IMR-90 (cell line): ENCODE results near the gene CATSPERB. TPM values are rescaled to one million over a fixed set of nuclear protein-coding genes. Genes with fewer than 3 reads are reported as not detected.
"Not testable (repeated sequence)": the region's sequence is repeated elsewhere in the genome, so short reads cannot be mapped to it uniquely, and the experiment has no call there.

ENCODE experiments used
- ATAC-seq: fragments of 200-7000 bp; cut with Tn5 transposase; 2 replicates; pipeline ENCODE4 v1.9.1; 2020; ENCODE audit warnings: low read depth, mild to moderate bottlenecking, moderate library complexity
- BruUV-seq: library from RNA; stranded (reverse); fragments of 400-500 nt; replicated peaks from 2 replicates; lab custom pipeline; 2021; lab: Mats Ljungman, UMichigan
- CTCF ChIA-PET: fragments of 300-600 bp; formaldehyde crosslinking; extraction: SDS; loops from one replicate; lab custom pipeline; 2021; ENCODE audit warnings: antibody characterized with exemption; lab: Yijun Ruan, JAX
- POLR2A ChIA-PET: fragments of 300-600 bp; sonication (Branson Sonifier 250); formaldehyde crosslinking; loops from one replicate; lab custom pipeline; 2022; ENCODE audit warnings: antibody characterized with exemption; ENCODE audit not compliant: unreplicated experiment; lab: Charles Lee
- DNase-seq: peaks from one replicate; pipeline ENCODE4 v3.0.0; 2013
- H2AFZ ChIP-seq: replicated peaks from 2 replicates; pipeline ENCODE3; 2013; ENCODE audit warnings: low read length, mild to moderate bottlenecking; ENCODE audit not compliant: poor library complexity
- H2AK5ac ChIP-seq: 2 replicates; pipeline ENCODE4 v1.6.1; 2013; ENCODE audit warnings: low read depth, low read length, inconsistent platforms
- H2AK9ac ChIP-seq: replicated peaks from 2 replicates; pipeline ENCODE3; 2013; ENCODE audit warnings: mild to moderate bottlenecking, low read depth, low read length, moderate library complexity; ENCODE audit not compliant: poor library complexity
- H2BK120ac ChIP-seq: 2 replicates; pipeline ENCODE4 v1.6.1; 2013; ENCODE audit warnings: low read depth, low read length, inconsistent platforms
- H2BK15ac ChIP-seq: 3 replicates; pipeline ENCODE4 v1.6.1; 2013; ENCODE audit warnings: low read depth, low read length, inconsistent platforms
- H2BK20ac ChIP-seq: 2 replicates; pipeline ENCODE4 v1.6.1; 2013; ENCODE audit warnings: low read depth, mild to moderate bottlenecking, inconsistent platforms, low read length, moderate library complexity
- H2BK5ac ChIP-seq: 2 replicates; pipeline ENCODE4 v1.6.1; 2013; ENCODE audit warnings: mild to moderate bottlenecking, low read depth, low read length, inconsistent platforms; ENCODE audit not compliant: poor library complexity, severe bottlenecking
- H3K14ac ChIP-seq: replicated peaks from 2 replicates; pipeline ENCODE4 v1.6.1; 2013; ENCODE audit warnings: low read depth, low read length, inconsistent platforms
- H3K18ac ChIP-seq: 2 replicates; pipeline ENCODE4 v1.6.1; 2013; ENCODE audit warnings: low read depth, low read length, control low read depth
- H3K23ac ChIP-seq: 2 replicates; pipeline ENCODE4 v1.6.1; 2013; ENCODE audit warnings: low read depth, low read length, inconsistent platforms
- H3K27ac ChIP-seq: 2 replicates; pipeline ENCODE4 v1.5.1; 2013; ENCODE audit warnings: mild to moderate bottlenecking, control low read depth, low read length; ENCODE audit not compliant: insufficient read depth
- H3K27me3 ChIP-seq: 2 replicates; pipeline ENCODE4 v1.6.1; 2013; ENCODE audit warnings: low read length; ENCODE audit not compliant: control insufficient read depth, insufficient read depth
- H3K36me3 ChIP-seq: 2 replicates; pipeline ENCODE4 v1.6.1; 2013; ENCODE audit warnings: low read length, mixed read lengths; ENCODE audit not compliant: control insufficient read depth, insufficient read depth
- H3K4ac ChIP-seq: 2 replicates; pipeline ENCODE4 v1.6.1; 2013; ENCODE audit warnings: low read depth, low read length, inconsistent platforms
- H3K4me1 ChIP-seq: 2 replicates; pipeline ENCODE4 v1.6.1; 2013; ENCODE audit warnings: low read length, mixed read lengths; ENCODE audit not compliant: control insufficient read depth, insufficient read depth
- H3K4me2 ChIP-seq: 2 replicates; pipeline ENCODE4 v1.6.1; 2013; ENCODE audit warnings: low read depth, mild to moderate bottlenecking, control low read depth, low read length, moderate library complexity
- H3K4me3 ChIP-seq: 2 replicates; pipeline ENCODE4 v1.5.1; 2013; ENCODE audit warnings: low read depth, mild to moderate bottlenecking, control low read depth, low read length, moderate library complexity; ENCODE audit not compliant: insufficient read depth
- H3K56ac ChIP-seq: 2 replicates; pipeline ENCODE4 v1.6.1; 2013; ENCODE audit warnings: low read length, inconsistent platforms; ENCODE audit not compliant: insufficient read depth; ENCODE audit errors: extremely low read depth
- H3K79me1 ChIP-seq, 2 experiments: 2 replicates each; pipeline ENCODE4 v1.6.1; 2013; ENCODE audit warnings: low read length in 2 of 2, inconsistent platforms in 1 of 2, low read depth in 1 of 2
- H3K9ac ChIP-seq: 2 replicates; pipeline ENCODE4 v1.6.1; 2013; ENCODE audit warnings: low read depth, low read length, control low read depth
- H3K9me1 ChIP-seq: 2 replicates; pipeline ENCODE4 v1.6.1; 2013; ENCODE audit warnings: low read length, inconsistent platforms; ENCODE audit not compliant: insufficient read depth
- H3K9me3 ChIP-seq: 2 replicates; pipeline ENCODE4 v1.6.1; 2013; ENCODE audit warnings: low read length; ENCODE audit not compliant: control insufficient read depth, insufficient read depth
- H4K20me1 ChIP-seq: 2 replicates; pipeline ENCODE4 v1.6.1; 2013; ENCODE audit warnings: low read length, inconsistent platforms; ENCODE audit not compliant: insufficient read depth
- H4K5ac ChIP-seq: 2 replicates; pipeline ENCODE4 v1.6.1; 2013; ENCODE audit warnings: mild to moderate bottlenecking, low read depth, low read length, control low read depth
- H4K8ac ChIP-seq, 2 experiments: 2 replicates each; pipeline ENCODE4 v1.6.1; 2013; ENCODE audit warnings: low read depth in 2 of 2, low read length in 2 of 2, control low read depth in 1 of 2, inconsistent platforms in 1 of 2
- H4K91ac ChIP-seq: 2 replicates; pipeline ENCODE4 v1.6.1; 2013; ENCODE audit warnings: low read depth, low read length, inconsistent platforms; ENCODE audit not compliant: insufficient read depth
- NFE2L2 ChIP-seq: fragments of 150-350 bp; IDR thresholded peaks from 2 replicates; pipeline ENCODE4 v1.6.1; 2016; ENCODE audit warnings: low read depth, mild to moderate bottlenecking, low read length
- WGBS, 2 experiments: methylation state at CpG; one replicate each; pipeline versions ENCODE4 v1.1.5 to v1.1.7; 2013; ENCODE audit warnings: missing lambda C conversion rate in 2 of 2; ENCODE audit not compliant: insufficient read length in 1 of 2; ENCODE audit errors: extremely low coverage in 2 of 2; 5-methylcytosine and 5-hydroxymethylcytosine counted together
- dilution Hi-C: fragments of 300-500 bp; cut with HindIII; formaldehyde crosslinking; loops from one replicate; pipeline ENCODE4 v1.14.3; 2018; ENCODE audit warnings: low sequenced_read_pairs; ENCODE audit not compliant: unreplicated experiment
- in situ Hi-C: fragments of 300-500 bp; cut with MboI; formaldehyde crosslinking; loops from 3 replicates; pipeline ENCODE4 v1.14.3; 2019; ENCODE audit warnings: low sequenced_read_pairs, inconsistent platforms, mixed read lengths
- intact Hi-C: fragments of 100-400 bp; cut with micrococcal nuclease; formaldehyde crosslinking; loops from 2 replicates; pipeline ENCODE4 v1.10.0; 2022
- polyA plus RNA-seq, 3 experiments: library from polyadenylated mRNA; depleted of rRNA; stranded (reverse); fragments of >200 nt; gene quantifications; 2 replicates each; pipeline ENCODE4 v1.2.3, GENCODE V29; 2012; ENCODE audit warnings: low replicate concordance in 1 of 3
- total RNA-seq: library from RNA; depleted of rRNA; stranded (reverse); fragments of >200 nt; gene quantifications from 2 replicates; pipeline ENCODE4 v1.2.3, GENCODE V29; 2012

Gene CATSPERB
- total and polyA plus RNA-seq, 2 of the 4 experiments (the other 2 are of a cell fraction) = not detected

- H3K4me2 ChIP-seq = no peak overlapping the region
- no peak overlapping the region for H3K4ac ChIP-seq
- H3K9ac ChIP-seq = no peak overlapping the region
- no peak overlapping the region for H3K14ac ChIP-seq
- no peaks in the 10 kb centered on the region for H3K9me1 ChIP-seq
- ATAC-seq (no peak), DNase-seq (no peak)
- no peak overlapping the region for H2AK5ac ChIP-seq
- H3K9me3 ChIP-seq = no peaks in the 10 kb centered on the region
- in situ Hi-C loops = no loop called here
- no peak overlapping the region for H2BK5ac ChIP-seq
- dilution Hi-C loops = no loop called here
- no peak for TF ChIP-seq NFE2L2
- H2BK120ac ChIP-seq = no peak overlapping the region
- H2BK15ac ChIP-seq = no peak overlapping the region
- no peak overlapping the region for H2AFZ ChIP-seq
- CTCF ChIA-PET = no interaction called here
- WGBS, 2 experiments = no CpG with 5 or more reads among the region's 1 CpG
- intact Hi-C loops = no loop called here
- H3K27me3 ChIP-seq = no peaks in the 10 kb centered on the region
- no peak overlapping the region for H3K27ac ChIP-seq
- H4K20me1 ChIP-seq = no peaks in the 10 kb centered on the region
- H3K18ac ChIP-seq = no peak overlapping the region
- no peak overlapping the region for H4K91ac ChIP-seq
- no peak overlapping the region for H3K4me3 ChIP-seq
- POLR2A ChIA-PET = no interaction called here
- no peaks in the 10 kb centered on the region for H3K36me3 ChIP-seq
- H3K79me1 ChIP-seq = no peaks in the 10 kb centered on the region
- H3K56ac ChIP-seq = no peak overlapping the region
- H4K8ac ChIP-seq = no peak overlapping the region
- no peak overlapping the region for H4K5ac ChIP-seq
- H3K23ac ChIP-seq = no peak overlapping the region
- no peak overlapping the region for H2BK20ac ChIP-seq
- no peak overlapping the region for H2AK9ac ChIP-seq
- H3K4me1 ChIP-seq = no peaks in the 10 kb centered on the region
- no TSS peak for BruUV-seq
Measured at GRCh38 chr14:91742621-91743304, 10.9 kb upstream of the CATSPERB start.

- CTCF ChIA-PET = interaction anchor here (0.6 kb wide), 1 partner anchor 300 kb away, joined by 5 read pairs; no protein-coding TSS in a partner anchor
- dilution Hi-C loops, H2AK9ac ChIP-seq, H2AK5ac ChIP-seq, H3K18ac ChIP-seq, H4K5ac ChIP-seq, in situ Hi-C loops, H3K36me3 ChIP-seq, H2BK15ac ChIP-seq, H4K91ac ChIP-seq, H3K23ac ChIP-seq, H3K79me1 ChIP-seq, H3K9me1 ChIP-seq, H2AFZ ChIP-seq, H3K9ac ChIP-seq, H3K56ac ChIP-seq, H2BK5ac ChIP-seq, POLR2A ChIA-PET, H3K4ac ChIP-seq, intact Hi-C loops, H4K8ac ChIP-seq, DNase-seq, H3K4me2 ChIP-seq, H3K27me3 ChIP-seq, H3K4me1 ChIP-seq, H4K20me1 ChIP-seq, H3K14ac ChIP-seq, H3K9me3 ChIP-seq, H3K27ac ChIP-seq, H2BK20ac ChIP-seq, H2BK120ac ChIP-seq, ATAC-seq, BruUV-seq, H3K4me3 ChIP-seq: not testable (repeated sequence)
- WGBS, 2 experiments = no CpG with 5 or more reads among the region's 2 CpGs
Measured at GRCh38 chr14:91739867-91740266, 8.0 kb upstream of the CATSPERB start.
